A673 (cell line): Measurements from ENCODE around the gene FTO. TPM values are rescaled to one million over a fixed set of nuclear protein-coding genes. Genes with fewer than 3 reads are reported as not detected.

Source experiments
- BruUV-seq: library from RNA; stranded (reverse); fragments of 400-500 nt; replicated peaks from 2 replicates; lab custom pipeline; 2021; lab: Mats Ljungman, UMichigan
- CTCF ChIA-PET: fragments of 300-600 bp; sonication (Branson Sonifier 250); formaldehyde crosslinking; loops from one replicate; lab custom pipeline; 2022; ENCODE audit warnings: antibody characterized with exemption; lab: Charles Lee
- POLR2A ChIA-PET: fragments of 300-600 bp; sonication (Branson Sonifier 250); formaldehyde crosslinking; loops from one replicate; lab custom pipeline; 2022; ENCODE audit warnings: antibody characterized with exemption; ENCODE audit not compliant: low non-redundant PET; lab: Charles Lee
- DNase-seq: peaks from one replicate; pipeline ENCODE4 v3.0.0-alpha.2; 2015; ENCODE audit warnings: low spot score
- H3K27ac ChIP-seq: fragments of 200-600 bp; sonication (generic); 2 replicates; pipeline ENCODE4 v1.5.1; 2016; ENCODE audit warnings: mixed run types, low read depth, mild to moderate bottlenecking, mixed read lengths, antibody characterized with exemption, low read length; ENCODE audit not compliant: poor library complexity, severe bottlenecking
- H3K27me3 ChIP-seq: fragments of 200-600 bp; sonication (generic); replicated peaks from 2 replicates; pipeline ENCODE4 v1.6.1; 2017; ENCODE audit warnings: mixed run types, low read depth, mild to moderate bottlenecking, mixed read lengths, antibody characterized with exemption, low read length; ENCODE audit not compliant: insufficient read depth, poor library complexity
- H3K36me3 ChIP-seq: fragments of 200-600 bp; sonication (generic); 2 replicates; pipeline ENCODE4 v1.6.1; 2016; ENCODE audit warnings: mixed run types, mild to moderate bottlenecking, mixed read lengths, antibody characterized with exemption, low read length; ENCODE audit not compliant: insufficient read depth, poor library complexity, severe bottlenecking
- H3K4me1 ChIP-seq: fragments of 200-600 bp; sonication (generic); 2 replicates; pipeline ENCODE4 v1.6.1; 2017; ENCODE audit warnings: mixed run types, mild to moderate bottlenecking, mixed read lengths, antibody characterized with exemption, low read length; ENCODE audit not compliant: insufficient read depth, poor library complexity, severe bottlenecking
- H3K4me3 ChIP-seq: fragments of 200-600 bp; sonication (generic); 2 replicates; pipeline ENCODE4 v1.5.1; 2016; ENCODE audit warnings: low read depth, mixed run types, mild to moderate bottlenecking, mixed read lengths, low read length; ENCODE audit not compliant: poor library complexity, severe bottlenecking
- H3K9me3 ChIP-seq: fragments of 200-600 bp; sonication (generic); 2 replicates; pipeline ENCODE4 v1.6.1; 2016; ENCODE audit warnings: mixed run types, low read depth, mild to moderate bottlenecking, mixed read lengths, antibody characterized with exemption, low read length; ENCODE audit not compliant: poor library complexity, severe bottlenecking
- EZH2 ChIP-seq: fragments of 200-600 bp; sonication (generic); IDR thresholded peaks from 2 replicates; pipeline ENCODE4 v1.6.1; 2017; ENCODE audit warnings: borderline replicate concordance, low read depth, mild to moderate bottlenecking, mixed read lengths, antibody characterized with exemption, low read length; ENCODE audit not compliant: poor library complexity, severe bottlenecking
- intact Hi-C: fragments of 100-400 bp; cut with micrococcal nuclease; formaldehyde crosslinking; loops from one replicate; pipeline ENCODE4 v1.10.0; 2022; ENCODE audit not compliant: unreplicated experiment
- total RNA-seq: library from RNA; stranded (reverse); gene quantifications from 2 replicates; pipeline ENCODE4 v1.2.3, GENCODE V29; 2021
- TF ChIP-seq, protein P1 (sequence below): fragments of 300-800, 200-600 bp; sonication (generic); conservative IDR thresholded peaks from 2 replicates; pipeline ENCODE4 v1.5.1; 2017; ENCODE audit warnings: low read depth, mild to moderate bottlenecking, antibody characterized with exemption, low read length, moderate library complexity, mixed read lengths

The FTO gene
- total RNA-seq, 1 experiment from 2014 or later = 73.4 TPM

DNA sequence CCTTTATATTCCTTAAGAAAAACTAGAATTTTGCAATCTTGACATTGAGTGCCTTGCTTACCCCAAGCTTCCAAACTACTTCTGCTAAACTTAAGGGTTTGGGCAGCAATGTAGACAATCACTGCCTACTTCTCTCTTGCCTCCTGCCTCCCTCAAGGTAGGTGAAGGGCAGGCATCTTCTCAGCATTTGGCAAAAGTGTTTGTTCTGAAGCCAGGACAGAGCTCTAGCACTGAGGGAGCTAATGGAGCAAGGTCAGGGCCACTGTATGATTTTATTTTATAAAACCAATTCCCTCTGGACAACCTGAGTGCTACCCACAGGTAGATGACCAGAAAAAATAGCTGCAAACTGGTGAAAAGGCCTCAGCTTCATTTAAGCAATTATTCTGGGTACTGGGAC lies 470.8 kb downstream of the FTO start:
- Histone ChIP-seq H3K27me3 (peaks cover 31% of the 10 kb centered on the region), H3K4me3 (no peak overlapping the region), H3K27ac (no peak overlapping the region), H3K4me1 (peaks cover 3% of the 10 kb centered on the region), H3K9me3 (no peaks in the 10 kb centered on the region), H3K36me3 (no peaks in the 10 kb centered on the region)
- no peak for DNase-seq
- BruUV-seq = no TSS peak
- intact Hi-C loops = no loop called here
- TF ChIP-seq, protein P1, sequence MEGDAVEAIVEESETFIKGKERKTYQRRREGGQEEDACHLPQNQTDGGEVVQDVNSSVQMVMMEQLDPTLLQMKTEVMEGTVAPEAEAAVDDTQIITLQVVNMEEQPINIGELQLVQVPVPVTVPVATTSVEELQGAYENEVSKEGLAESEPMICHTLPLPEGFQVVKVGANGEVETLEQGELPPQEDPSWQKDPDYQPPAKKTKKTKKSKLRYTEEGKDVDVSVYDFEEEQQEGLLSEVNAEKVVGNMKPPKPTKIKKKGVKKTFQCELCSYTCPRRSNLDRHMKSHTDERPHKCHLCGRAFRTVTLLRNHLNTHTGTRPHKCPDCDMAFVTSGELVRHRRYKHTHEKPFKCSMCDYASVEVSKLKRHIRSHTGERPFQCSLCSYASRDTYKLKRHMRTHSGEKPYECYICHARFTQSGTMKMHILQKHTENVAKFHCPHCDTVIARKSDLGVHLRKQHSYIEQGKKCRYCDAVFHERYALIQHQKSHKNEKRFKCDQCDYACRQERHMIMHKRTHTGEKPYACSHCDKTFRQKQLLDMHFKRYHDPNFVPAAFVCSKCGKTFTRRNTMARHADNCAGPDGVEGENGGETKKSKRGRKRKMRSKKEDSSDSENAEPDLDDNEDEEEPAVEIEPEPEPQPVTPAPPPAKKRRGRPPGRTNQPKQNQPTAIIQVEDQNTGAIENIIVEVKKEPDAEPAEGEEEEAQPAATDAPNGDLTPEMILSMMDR = no peak
- no peak for TF ChIP-seq EZH2
- POLR2A ChIA-PET = no interaction called here
- CTCF ChIA-PET = no interaction called here

DNA sequence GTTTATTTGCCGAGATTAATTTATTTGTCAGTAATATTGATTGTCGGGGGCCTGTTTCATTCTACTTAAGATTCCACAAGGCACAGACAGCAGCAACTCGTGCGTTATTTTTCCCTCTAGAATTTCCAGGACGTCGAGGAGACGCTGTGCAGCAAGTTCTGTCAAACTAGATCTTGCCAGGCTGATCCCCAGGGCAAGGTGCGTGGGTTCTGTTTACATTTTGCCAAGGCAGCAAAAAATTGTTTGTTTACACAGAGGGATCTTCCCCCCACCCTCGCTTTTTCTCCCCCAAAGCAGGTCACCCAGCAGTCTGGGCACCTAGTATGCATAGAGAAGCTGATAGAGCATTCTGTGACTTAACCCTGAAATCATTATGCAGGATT lies 471.2 kb downstream of the FTO start:
- Histone ChIP-seq H3K9me3 (no peaks in the 10 kb centered on the region), H3K4me3 (no peak overlapping the region), H3K27ac (no peak overlapping the region), H3K27me3 (peaks cover 31% of the 10 kb centered on the region), H3K4me1 (peaks cover 3% of the 10 kb centered on the region), H3K36me3 (no peaks in the 10 kb centered on the region)
- no peak for DNase-seq
- ChIA-PET POLR2A (no interaction called here), CTCF (no interaction called here)
- TF ChIP-seq, protein P1 = no peak
- no peak for TF ChIP-seq EZH2
- no TSS peak for BruUV-seq
- intact Hi-C loops = no loop called here

DNA sequence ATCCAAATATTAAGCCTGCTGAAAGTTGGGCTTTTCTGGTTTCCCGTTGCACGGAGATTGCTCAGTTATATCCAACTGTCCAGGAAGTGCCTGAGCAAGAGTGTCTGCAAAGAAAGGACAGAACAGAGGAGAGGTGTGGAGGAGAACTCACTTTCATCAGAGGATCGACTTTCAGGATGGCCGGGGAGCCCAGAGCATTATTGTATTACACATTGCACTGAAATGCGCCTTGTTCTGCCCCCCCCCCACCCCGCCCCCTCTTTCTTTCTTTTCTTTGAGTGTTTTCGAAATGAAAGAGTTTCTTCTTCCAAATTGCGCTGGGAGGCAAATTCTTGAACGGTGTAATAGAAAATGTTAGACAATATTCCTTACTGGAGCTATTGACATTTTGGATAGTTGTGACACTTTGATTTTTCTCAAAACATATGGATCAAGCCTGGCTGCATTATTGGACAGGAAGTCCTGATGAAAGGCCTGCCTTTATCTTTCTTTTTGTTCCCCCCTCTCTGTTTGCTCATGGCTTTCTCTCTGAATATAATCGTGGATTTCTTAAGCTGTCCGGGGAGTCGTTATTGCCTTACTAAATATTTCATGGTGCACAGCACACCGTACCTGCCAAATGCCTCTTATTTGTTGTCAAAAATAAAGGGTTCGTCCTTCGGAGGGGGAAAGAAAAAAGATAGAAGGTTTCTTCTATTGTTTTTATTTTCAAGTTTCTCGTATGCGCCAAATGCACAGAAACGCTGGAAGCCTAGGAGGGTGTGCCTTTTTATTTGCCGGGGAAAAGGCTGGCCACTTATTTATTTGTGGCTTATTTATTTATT lies 471.8 kb downstream of the FTO start:
- H3K4me1 ChIP-seq = peaks cover 3% of the 10 kb centered on the region
- H3K9me3 ChIP-seq = no peaks in the 10 kb centered on the region
- no peaks in the 10 kb centered on the region for H3K36me3 ChIP-seq
- H3K27ac ChIP-seq = no peak overlapping the region
- peaks cover 28% of the 10 kb centered on the region for H3K27me3 ChIP-seq
- POLR2A ChIA-PET = no interaction called here
- DNase-seq = no peak
- CTCF ChIA-PET = no interaction called here
- no TSS peak for BruUV-seq
- TF ChIP-seq, protein P1 = no peak
- no peak for TF ChIP-seq EZH2
- no peak overlapping the region for H3K4me3 ChIP-seq
- intact Hi-C loops = no loop called here
